Keratinocyte (primary cell): ENCODE measurements around the gene KIAA1217. TPM values are rescaled to one million over a fixed set of nuclear protein-coding genes. Genes with fewer than 3 reads are reported as not detected.

Experiments
- DNase-seq: peaks from one replicate; pipeline ENCODE4 v3.0.0-alpha.2; 2011; ENCODE audit warnings: low read depth, missing footprints, low spot score
- FAIRE-seq: peaks from 2 replicates; lab custom pipeline; 2011; peaks lifted over from hg19 to GRCh38; lab: Jason Lieb, UNC
- H2AFZ ChIP-seq: 2 replicates; pipeline ENCODE4 v1.6.0; 2012; ENCODE audit warnings: low read length, control low read depth, inconsistent platforms; ENCODE audit not compliant: control insufficient read depth
- H3K27ac ChIP-seq: 2 replicates; pipeline ENCODE4 v1.5.1; 2011; ENCODE audit warnings: low read length; ENCODE audit not compliant: control insufficient read depth, insufficient read depth
- H3K27me3 ChIP-seq: 3 replicates; pipeline ENCODE4 v1.6.0; 2011; ENCODE audit warnings: low read length; ENCODE audit not compliant: control insufficient read depth, insufficient read depth; ENCODE audit errors: extremely low read depth
- H3K36me3 ChIP-seq, 2 experiments: 2 replicates in 1 of 2; 3 replicates in 1 of 2; pipeline ENCODE4 v1.5.1; 2011; ENCODE audit warnings: low read length in 2 of 2, mild to moderate bottlenecking in 1 of 2; ENCODE audit not compliant: control insufficient read depth in 2 of 2, insufficient read depth in 2 of 2; ENCODE audit errors: extremely low read depth in 1 of 2
- H3K4me1 ChIP-seq: 3 replicates; pipeline ENCODE4 v1.5.1; 2011; ENCODE audit warnings: low read length; ENCODE audit not compliant: control insufficient read depth, insufficient read depth; ENCODE audit errors: extremely low read depth
- H3K4me2 ChIP-seq: 3 replicates; pipeline ENCODE4 v1.6.0; 2011; ENCODE audit warnings: low read depth, low read length; ENCODE audit not compliant: control insufficient read depth, insufficient read depth; ENCODE audit errors: extremely low read depth
- H3K4me3 ChIP-seq, 3 experiments: fragments of 200-600 bp in 1 of 3; sonication (generic) in 1 of 3; 2 replicates in 2 of 3; 3 replicates in 1 of 3; pipeline ENCODE4 v1.5.1; 2011 to 2016; ENCODE audit warnings: low read length in 3 of 3, mild to moderate bottlenecking in 3 of 3, control low read depth in 2 of 3, inconsistent platforms in 1 of 3, low read depth in 1 of 3, mixed read lengths in 1 of 3, mixed run types in 1 of 3, moderate library complexity in 1 of 3; ENCODE audit not compliant: control insufficient read depth in 2 of 3, insufficient read depth in 2 of 3; ENCODE audit errors: extremely low read depth in 1 of 3
- H3K79me2 ChIP-seq: 2 replicates; pipeline ENCODE4 v1.6.0; 2012; ENCODE audit warnings: low read length; ENCODE audit not compliant: control insufficient read depth, insufficient read depth
- H3K9ac ChIP-seq: 3 replicates; pipeline ENCODE4 v1.6.0; 2011; ENCODE audit warnings: low read length; ENCODE audit not compliant: control insufficient read depth, insufficient read depth; ENCODE audit errors: extremely low read depth
- H3K9me1 ChIP-seq: 3 replicates; pipeline ENCODE4 v1.6.0; 2011; ENCODE audit warnings: low read length; ENCODE audit not compliant: control insufficient read depth, insufficient read depth; ENCODE audit errors: extremely low read depth
- H3K9me3 ChIP-seq: 2 replicates; pipeline ENCODE4 v1.5.1; 2012; ENCODE audit warnings: low read depth, low read length; ENCODE audit not compliant: control insufficient read depth
- H4K20me1 ChIP-seq: 3 replicates; pipeline ENCODE4 v1.6.0; 2011; ENCODE audit warnings: low read length; ENCODE audit not compliant: control insufficient read depth, insufficient read depth; ENCODE audit errors: extremely low read depth
- CTCF ChIP-seq, 3 experiments: IDR thresholded peaks in 1 of 3; conservative IDR thresholded peaks in 1 of 3; optimal IDR thresholded peaks in 1 of 3; 2 replicates in 2 of 3; 3 replicates in 1 of 3; pipeline versions ENCODE3 to v1.5.1; 2011; ENCODE audit warnings: low read length in 3 of 3, mild to moderate bottlenecking in 3 of 3, moderate library complexity in 2 of 3, control low read depth in 1 of 3, inconsistent platforms in 1 of 3; ENCODE audit not compliant: insufficient read depth in 2 of 3; ENCODE audit errors: extremely low read depth in 1 of 3
- EZH2 ChIP-seq: IDR thresholded peaks from one replicate; pipeline ENCODE4 v1.6.1; 2012; ENCODE audit warnings: inconsistent platforms, mild to moderate bottlenecking, low read length, moderate library complexity
- dilution Hi-C: fragments of 300-500 bp; cut with MboI; formaldehyde crosslinking; loops from one replicate; pipeline ENCODE4 v1.7.0; 2020; ENCODE audit warnings: low sequenced_read_pairs; ENCODE audit not compliant: extremely low pct_ligation_motif_present
- polyA plus RNA-seq, 5 experiments: library from polyadenylated mRNA; depleted of rRNA in 3 of 5; stranded (reverse) in 3 of 5; stranded (forward) in 1 of 5; unstranded in 1 of 5; fragments of >200 nt; gene quantifications; 1 replicate in 1 of 5; 2 replicates in 3 of 5; 3 replicates in 1 of 5; pipeline versions ENCODE4 v1.2.1 to v1.2.3, GENCODE V29; 2011 to 2012; ENCODE audit warnings: missing spikeins in 2 of 5, low read depth in 1 of 5, low replicate concordance in 1 of 5

Gene KIAA1217
- polyA plus RNA-seq, 1 donor (not counting 4 experiments of a cell fraction or from before 2014, with no cell fraction given) = 10.4 TPM

DNA sequence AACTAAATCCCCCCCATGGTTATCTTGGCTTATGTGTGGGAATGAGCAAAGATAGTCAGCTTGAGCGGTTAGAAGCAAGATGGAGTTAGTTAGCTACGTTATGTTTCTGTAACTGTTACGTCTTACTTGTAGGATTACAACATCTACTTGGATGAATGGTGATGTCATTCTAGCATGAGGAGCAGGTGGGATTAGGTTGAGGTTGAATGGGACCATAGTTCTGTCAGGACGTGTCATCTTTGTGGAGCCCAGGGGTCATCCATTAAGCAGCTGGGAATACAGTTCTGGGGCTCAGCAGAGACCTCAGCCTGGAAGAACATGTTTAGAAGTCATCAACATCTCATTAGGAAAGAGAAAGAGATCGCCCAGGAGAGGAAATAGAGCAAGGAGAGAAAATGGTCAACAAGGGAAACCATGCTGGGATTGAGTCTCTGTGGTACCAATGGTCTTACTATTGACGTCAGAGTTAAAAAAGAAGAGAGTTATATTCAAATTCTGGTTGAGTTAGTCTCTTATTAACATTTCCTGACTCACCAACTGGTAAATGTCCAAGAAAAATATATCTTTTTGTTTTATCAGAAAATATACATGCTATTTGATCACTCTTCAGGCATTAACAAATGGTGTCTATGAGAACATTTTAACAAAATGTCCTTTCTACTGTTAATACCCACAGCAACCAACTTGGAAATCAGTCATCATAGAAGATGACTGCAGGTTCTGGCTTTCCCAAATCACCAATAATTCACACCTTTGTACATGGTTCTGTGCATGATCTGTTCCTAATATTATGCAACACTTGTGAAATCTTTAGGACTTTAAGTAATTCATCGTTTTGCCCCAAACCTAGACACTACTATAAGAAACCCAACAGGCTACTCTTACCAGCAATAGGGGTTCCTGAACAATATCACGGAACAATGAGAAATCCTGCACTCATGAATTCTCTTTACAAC, 96.9 kb downstream of the KIAA1217 start:
- H3K27ac ChIP-seq = no peak overlapping the region
- H3K4me2 ChIP-seq = no peak overlapping the region
- no peaks in the 10 kb centered on the region for H4K20me1 ChIP-seq
- H3K9ac ChIP-seq = no peak overlapping the region
- H3K9me1 ChIP-seq = no peaks in the 10 kb centered on the region
- no peaks in the 10 kb centered on the region for H3K36me3 ChIP-seq
- TF ChIP-seq CTCF (optimal IDR thresholded peaks at IDR 0.05 in 1 of 3, IDR thresholded peaks at IDR 0.05 in 1 of 3, conservative IDR thresholded peaks at IDR 0.05 in 1 of 3; ENCODE audit: extremely low read depth in 1 of 3, insufficient read depth in 2 of 3, low read length in 3 of 3) (no peak), EZH2 (no peak)
- H3K9me3 ChIP-seq = no peaks in the 10 kb centered on the region
- no peaks in the 10 kb centered on the region for H3K27me3 ChIP-seq
- no peak overlapping the region for H3K4me3 ChIP-seq
- dilution Hi-C loops = no loop called here
- no peak for DNase-seq
- H3K79me2 ChIP-seq = peaks cover 2% of the 10 kb centered on the region
- no peak for FAIRE-seq
- H3K4me1 ChIP-seq = peaks cover 15% of the 10 kb centered on the region
- no peak overlapping the region for H2AFZ ChIP-seq

GRCh38 chr10:24306507-24306875, 97.6 kb downstream of the KIAA1217 start:
- H3K36me3 ChIP-seq = no peaks in the 10 kb centered on the region
- no peaks in the 10 kb centered on the region for H3K9me1 ChIP-seq
- H3K4me2 ChIP-seq = no peak overlapping the region
- H3K27ac ChIP-seq = no peak overlapping the region
- no peaks in the 10 kb centered on the region for H3K27me3 ChIP-seq
- dilution Hi-C loops = no loop called here
- H3K4me1 ChIP-seq = peaks cover 15% of the 10 kb centered on the region
- no peak for DNase-seq
- no peak overlapping the region for H3K4me3 ChIP-seq
- no peak overlapping the region for H3K9ac ChIP-seq
- no peaks in the 10 kb centered on the region for H3K9me3 ChIP-seq
- H2AFZ ChIP-seq = no peak overlapping the region
- FAIRE-seq = no peak
- no peaks in the 10 kb centered on the region for H4K20me1 ChIP-seq
- peaks cover 2% of the 10 kb centered on the region for H3K79me2 ChIP-seq
- TF ChIP-seq EZH2 = no peak
- TF ChIP-seq CTCF (optimal IDR thresholded peaks at IDR 0.05 in 1 of 3, IDR thresholded peaks at IDR 0.05 in 1 of 3, conservative IDR thresholded peaks at IDR 0.05 in 1 of 3; ENCODE audit: extremely low read depth in 1 of 3, insufficient read depth in 2 of 3, low read length in 3 of 3) = no peak
